Measurements from ENCODE around the gene MYPN. TPM values are rescaled to one million over a fixed set of nuclear protein-coding genes. Genes with fewer than 3 reads are reported as not detected.
"Not testable (repeated sequence)": the region's sequence is repeated elsewhere in the genome, so short reads cannot be mapped to it uniquely, and the experiment has no call there.

MYPN gene
- polyA plus RNA-seq: under 1 TPM; under 0.01 to 0.54 (median 0.12) TPM
- long read RNA-seq, donor 1: 0 reads
- long read RNA-seq, donor 2: 0 reads
- long read RNA-seq, donor 3: 0 reads
- long read RNA-seq, donor 4: 0 reads
- long read RNA-seq, donor 5: 0 reads
- long read RNA-seq, donor 6: 0 reads
- long read RNA-seq, donor 7: 0 reads
- long read RNA-seq, donor 8: 0 reads
- long read RNA-seq, donor 9: 0 reads
- long read RNA-seq, donor 10: 0 reads

GRCh38 chr10:68109331-68109730 is at the start of gene MYPN:
Gene MYPN, plus strand, starts transcription at chr10:68109488. Its CDS starts 11,951 bp downstream, at chr10:68121439.
- 78 to 93% (median 80%) methylated on average over 3 of the region's 3 CpGs for WGBS, 3 donors
- no peaks in the 10 kb centered on the region for H3K36me3 ChIP-seq (ENCODE audit: control insufficient read depth in 3 of 3, insufficient read depth in 2 of 3, low read depth in 1 of 3, low read length in 3 of 3)
- no peaks in the 10 kb centered on the region for H3K4me1 ChIP-seq (ENCODE audit: control insufficient read depth in 3 of 3, insufficient read depth in 2 of 3, low read depth in 1 of 3, low read length in 2 of 3)
- no peak within 1 kb of the TSS for H3K27ac ChIP-seq (ENCODE audit: low read depth in 1 of 3, low read length in 2 of 3)
- FAIRE-seq (no peak), DNase-seq (no peak)
- H3K9me3 ChIP-seq (ENCODE audit: control insufficient read depth in 2 of 2, insufficient read depth in 1 of 2, low read depth in 1 of 2, low read length in 1 of 2): no peaks in the 10 kb centered on the region
- no peaks in the 10 kb centered on the region for H3K27me3 ChIP-seq (ENCODE audit: control insufficient read depth in 3 of 3, insufficient read depth in 3 of 3, low read length in 3 of 3)
- H3K4me3 ChIP-seq (ENCODE audit: low read depth in 1 of 3, low read length in 3 of 3): no peak within 1 kb of the TSS

DNA sequence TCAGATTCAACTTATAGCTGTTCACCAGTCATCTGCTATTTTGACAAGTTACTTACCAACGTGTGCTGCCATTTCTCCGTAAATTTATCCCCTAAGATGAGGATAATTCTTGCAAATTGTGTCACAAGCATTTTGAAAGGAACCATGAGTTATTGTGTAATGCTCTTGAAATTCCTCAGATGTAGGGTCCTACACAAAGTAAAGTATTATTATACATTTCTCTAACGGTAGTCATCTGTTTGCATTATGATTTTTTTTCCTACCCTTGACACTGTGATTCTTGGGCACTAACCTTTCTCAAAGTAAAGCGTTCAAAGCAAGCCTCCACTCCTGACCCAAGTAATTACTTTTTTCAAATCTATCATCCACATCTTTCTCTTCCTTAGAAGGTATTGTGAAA is 42.3 kb upstream of the MYPN start:
- WGBS, 3 donors: 66 to 86% (median 81%) methylated on average over 4 of the region's 4 CpGs
- peaks cover 0 to 5% (median 0%) of the 10 kb centered on the region in 3 donors for H3K4me1 ChIP-seq (ENCODE audit: control insufficient read depth in 3 of 3, insufficient read depth in 2 of 3, low read depth in 1 of 3, low read length in 2 of 3)
- FAIRE-seq (no peak), DNase-seq (no peak)
- H3K27ac ChIP-seq (ENCODE audit: low read depth in 1 of 3, low read length in 2 of 3): no peak overlapping the region
- no peaks in the 10 kb centered on the region for H3K27me3 ChIP-seq (ENCODE audit: control insufficient read depth in 3 of 3, insufficient read depth in 3 of 3, low read length in 3 of 3)
- peaks cover 0 to 28% (median 3%) of the 10 kb centered on the region in 3 donors for H3K36me3 ChIP-seq (ENCODE audit: control insufficient read depth in 3 of 3, insufficient read depth in 2 of 3, low read depth in 1 of 3, low read length in 3 of 3)
- no peak overlapping the region for H3K4me3 ChIP-seq (ENCODE audit: low read depth in 1 of 3, low read length in 3 of 3)
- no peaks in the 10 kb centered on the region for H3K9me3 ChIP-seq (ENCODE audit: control insufficient read depth in 2 of 2, insufficient read depth in 1 of 2, low read depth in 1 of 2, low read length in 1 of 2)

GRCh38 chr10:68067508-68067907 is 41.8 kb upstream of the MYPN start:
- Histone ChIP-seq H3K27ac (ENCODE audit: low read depth in 1 of 3, low read length in 2 of 3) (no peak overlapping the region), H3K27me3 (ENCODE audit: control insufficient read depth in 3 of 3, insufficient read depth in 3 of 3, low read length in 3 of 3) (no peaks in the 10 kb centered on the region), H3K4me3 (ENCODE audit: low read depth in 1 of 3, low read length in 3 of 3) (no peak overlapping the region), H3K4me1 (ENCODE audit: control insufficient read depth in 3 of 3, insufficient read depth in 2 of 3, low read depth in 1 of 3, low read length in 2 of 3) (peaks cover 0 to 5% (median 0%) of the 10 kb centered on the region in 3 donors), H3K36me3 (ENCODE audit: control insufficient read depth in 3 of 3, insufficient read depth in 2 of 3, low read depth in 1 of 3, low read length in 3 of 3) (peaks cover 0 to 28% (median 3%) of the 10 kb centered on the region in 3 donors), H3K9me3 (ENCODE audit: control insufficient read depth in 2 of 2, insufficient read depth in 1 of 2, low read depth in 1 of 2, low read length in 1 of 2) (no peaks in the 10 kb centered on the region)
- WGBS, 3 donors: 61 to 76% (median 73%) methylated on average over 3 of the region's 3 CpGs
- FAIRE-seq (no peak), DNase-seq (no peak)

DNA sequence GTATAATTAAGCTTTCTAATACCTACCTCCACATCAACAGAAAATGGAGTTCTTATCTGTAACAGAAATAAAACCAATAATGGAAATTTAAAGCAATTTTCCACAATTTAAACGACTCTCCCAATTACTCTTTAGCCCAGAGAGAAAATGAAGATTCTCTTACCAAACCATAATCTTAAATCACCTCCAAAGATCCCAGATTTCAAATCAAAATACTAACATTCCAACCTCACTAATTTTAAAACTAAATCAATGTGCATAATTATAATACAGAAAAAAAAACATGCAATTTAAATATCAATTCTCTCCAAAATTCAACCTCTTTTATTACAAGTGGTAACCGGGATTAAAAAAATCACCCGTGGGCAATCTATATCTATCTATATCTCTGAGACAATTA is 35.7 kb upstream of the MYPN start:
- Histone ChIP-seq H3K9me3 (ENCODE audit: control insufficient read depth in 2 of 2, insufficient read depth in 1 of 2, low read depth in 1 of 2, low read length in 1 of 2) (no peaks in the 10 kb centered on the region), H3K4me1 (ENCODE audit: control insufficient read depth in 3 of 3, insufficient read depth in 2 of 3, low read depth in 1 of 3, low read length in 2 of 3) (peaks cover 0 to 10% (median 3%) of the 10 kb centered on the region in 3 donors), H3K27me3 (ENCODE audit: control insufficient read depth in 3 of 3, insufficient read depth in 3 of 3, low read length in 3 of 3) (no peaks in the 10 kb centered on the region), H3K27ac (ENCODE audit: low read depth in 1 of 3, low read length in 2 of 3) (peak overlapping the region in 1 of 3 donors; percentile 94), H3K4me3 (ENCODE audit: low read depth in 1 of 3, low read length in 3 of 3) (peak overlapping the region in 2 of 3 donors; percentile 67 to 85), H3K36me3 (ENCODE audit: control insufficient read depth in 3 of 3, insufficient read depth in 2 of 3, low read depth in 1 of 3, low read length in 3 of 3) (peaks cover 0 to 8% (median 0%) of the 10 kb centered on the region in 3 donors)
- 3 to 7% (median 7%) methylated on average over 3 of the region's 3 CpGs for WGBS, 3 donors
- no peak for FAIRE-seq
- no peak for DNase-seq

- DNase-seq (peak in 1 of 2 donors; percentile 33), FAIRE-seq (no peak)
- H3K27me3 ChIP-seq (ENCODE audit: control insufficient read depth in 3 of 3, insufficient read depth in 3 of 3, low read length in 3 of 3): no peaks in the 10 kb centered on the region
- H3K4me3 ChIP-seq (ENCODE audit: low read depth in 1 of 3, low read length in 3 of 3): peak overlapping the region; percentile 67 to 94 (median 85)
- peak overlapping the region; percentile 89 to 100 (median 94) for H3K27ac ChIP-seq (ENCODE audit: low read depth in 1 of 3, low read length in 2 of 3)
- 1% methylated on average over 25 to 27 of the region's 27 CpGs for WGBS, 3 donors
- peaks cover 0 to 10% (median 3%) of the 10 kb centered on the region in 3 donors for H3K4me1 ChIP-seq (ENCODE audit: control insufficient read depth in 3 of 3, insufficient read depth in 2 of 3, low read depth in 1 of 3, low read length in 2 of 3)
- no peaks in the 10 kb centered on the region for H3K9me3 ChIP-seq (ENCODE audit: control insufficient read depth in 2 of 2, insufficient read depth in 1 of 2, low read depth in 1 of 2, low read length in 1 of 2)
- H3K36me3 ChIP-seq (ENCODE audit: control insufficient read depth in 3 of 3, insufficient read depth in 2 of 3, low read depth in 1 of 3, low read length in 3 of 3): peaks cover 0 to 8% (median 0%) of the 10 kb centered on the region in 3 donors
These were observed 35.1 kb upstream of the MYPN start for GRCh38 chr10:68074031-68074774.

DNA sequence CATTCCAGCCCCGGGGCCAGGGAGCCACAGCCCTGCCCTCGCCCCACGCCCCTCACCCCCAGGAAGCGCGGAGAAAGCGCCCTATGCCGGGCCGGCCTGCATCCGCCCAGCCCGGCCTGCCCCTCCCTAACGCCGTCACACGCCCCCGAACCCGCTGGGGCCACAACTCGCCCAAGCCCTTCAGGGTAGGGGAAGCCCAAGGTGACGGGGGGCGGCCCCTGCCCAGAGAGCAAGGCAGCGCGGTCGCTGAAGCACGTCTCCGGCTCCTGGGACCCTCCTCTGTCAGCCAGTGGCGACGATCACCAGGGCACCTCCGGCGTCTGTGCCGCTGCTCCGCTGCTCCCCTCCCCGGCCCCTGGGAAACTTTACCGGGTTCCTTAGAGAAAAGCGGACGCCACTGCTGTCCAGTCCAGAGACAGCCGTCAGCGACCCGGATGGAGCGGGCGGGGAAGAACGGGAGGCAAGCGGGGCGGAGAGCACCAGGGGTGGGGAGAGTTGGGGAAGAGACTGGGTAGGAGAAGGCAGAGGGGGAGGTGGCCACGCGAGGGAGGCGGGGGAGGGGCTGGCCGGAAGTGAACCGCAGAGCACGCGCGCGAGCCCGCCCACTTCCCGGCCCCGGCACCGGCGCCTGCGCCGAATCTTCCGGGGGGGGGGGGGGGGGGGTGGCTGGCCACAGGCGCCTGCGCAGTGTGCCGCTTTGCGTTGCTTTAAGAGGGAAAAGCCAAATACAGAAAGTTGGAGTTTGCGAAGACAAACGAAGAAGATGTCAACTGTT is 34.3 kb upstream of the MYPN start, which contains the start of gene HERC4:
HERC4 (minus strand) TSS at position 509 of the 775 bp plus-strand sequence. CDS start 2,175 bp downstream, outside the sequence.
- H3K27ac ChIP-seq (ENCODE audit: low read depth in 1 of 3, low read length in 2 of 3): peak within 1 kb of the TSS; percentile 89 to 100 (median 94)
- H3K36me3 ChIP-seq (ENCODE audit: control insufficient read depth in 3 of 3, insufficient read depth in 2 of 3, low read depth in 1 of 3, low read length in 3 of 3): peaks cover 0 to 3% (median 0%) of the 10 kb centered on the region in 3 donors
- peak within 1 kb of the TSS; percentile 67 to 94 (median 85) for H3K4me3 ChIP-seq (ENCODE audit: low read depth in 1 of 3, low read length in 3 of 3)
- FAIRE-seq: no peak
- peaks cover 0 to 10% (median 3%) of the 10 kb centered on the region in 3 donors for H3K4me1 ChIP-seq (ENCODE audit: control insufficient read depth in 3 of 3, insufficient read depth in 2 of 3, low read depth in 1 of 3, low read length in 2 of 3)
- DNase-seq: peak; percentile 91 to 96
- no peaks in the 10 kb centered on the region for H3K27me3 ChIP-seq (ENCODE audit: control insufficient read depth in 3 of 3, insufficient read depth in 3 of 3, low read length in 3 of 3)
- H3K9me3 ChIP-seq (ENCODE audit: control insufficient read depth in 2 of 2, insufficient read depth in 1 of 2, low read depth in 1 of 2, low read length in 1 of 2): no peaks in the 10 kb centered on the region
- 0 to 1% (median 0%) methylated on average over 33 to 64 of the region's 64 CpGs for WGBS, 3 donors

GRCh38 chr10:68075550-68076004 is 33.7 kb upstream of the MYPN start:
- Histone ChIP-seq H3K4me1 (ENCODE audit: control insufficient read depth in 3 of 3, insufficient read depth in 2 of 3, low read depth in 1 of 3, low read length in 2 of 3) (peaks cover 0 to 10% (median 3%) of the 10 kb centered on the region in 3 donors), H3K36me3 (ENCODE audit: control insufficient read depth in 3 of 3, insufficient read depth in 2 of 3, low read depth in 1 of 3, low read length in 3 of 3) (no peaks in the 10 kb centered on the region), H3K27ac (ENCODE audit: low read depth in 1 of 3, low read length in 2 of 3) (peak overlapping the region in 2 of 3 donors; percentile 41 to 63), H3K27me3 (ENCODE audit: control insufficient read depth in 3 of 3, insufficient read depth in 3 of 3, low read length in 3 of 3) (no peaks in the 10 kb centered on the region), H3K4me3 (ENCODE audit: low read depth in 1 of 3, low read length in 3 of 3) (peak overlapping the region in 2 of 3 donors; percentile 8 to 94), H3K9me3 (ENCODE audit: control insufficient read depth in 2 of 2, insufficient read depth in 1 of 2, low read depth in 1 of 2, low read length in 1 of 2) (no peaks in the 10 kb centered on the region)
- DNase-seq: peak in 1 of 2 donors; percentile 11
- no peak for FAIRE-seq
- 28 to 30% (median 30%) methylated on average over 3 of the region's 3 CpGs for WGBS, 3 donors

DNA sequence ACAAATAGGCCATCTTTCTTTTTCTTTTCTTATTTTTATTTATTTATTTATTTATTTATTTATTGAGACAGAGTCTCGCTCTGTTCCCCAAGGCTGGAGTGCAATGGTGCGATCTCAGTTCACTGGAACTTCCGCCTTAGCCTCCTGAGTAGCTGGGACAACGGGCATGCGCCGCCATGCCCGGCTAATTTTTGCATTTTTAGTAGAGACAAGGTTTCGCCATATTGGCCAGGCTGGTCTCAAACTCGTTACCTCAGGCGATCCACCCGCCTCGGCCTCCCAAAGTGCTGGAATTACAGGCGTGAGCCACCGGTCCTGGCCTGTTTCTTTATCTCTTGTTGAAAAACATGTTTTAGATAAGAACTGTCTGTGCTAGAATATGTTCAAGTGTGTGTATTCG is 33.2 kb upstream of the MYPN start:
- not testable (repeated sequence) for H3K27ac ChIP-seq (ENCODE audit: low read depth in 1 of 3, low read length in 2 of 3); H3K36me3 ChIP-seq (ENCODE audit: control insufficient read depth in 3 of 3, insufficient read depth in 2 of 3, low read depth in 1 of 3, low read length in 3 of 3); H3K4me3 ChIP-seq (ENCODE audit: low read depth in 1 of 3, low read length in 3 of 3); H3K9me3 ChIP-seq (ENCODE audit: control insufficient read depth in 2 of 2, insufficient read depth in 1 of 2, low read depth in 1 of 2, low read length in 1 of 2); H3K4me1 ChIP-seq (ENCODE audit: control insufficient read depth in 3 of 3, insufficient read depth in 2 of 3, low read depth in 1 of 3, low read length in 2 of 3); H3K27me3 ChIP-seq (ENCODE audit: control insufficient read depth in 3 of 3, insufficient read depth in 3 of 3, low read length in 3 of 3); FAIRE-seq; DNase-seq
- whole genome bisulfite sequencing, 3 donors: 94 to 97% (median 95%) methylated on average over 15 of the region's 15 CpGs
